Measurements from ENCODE around the gene SLC35F4. TPM values are rescaled to one million over a fixed set of nuclear protein-coding genes. Genes with fewer than 3 reads are reported as not detected.

Gene SLC35F4
- total and polyA plus RNA-seq, 2 of the 8 experiments (the other 6 are each of a cell fraction or from before 2014, with no cell fraction given) = not detected

DNA sequence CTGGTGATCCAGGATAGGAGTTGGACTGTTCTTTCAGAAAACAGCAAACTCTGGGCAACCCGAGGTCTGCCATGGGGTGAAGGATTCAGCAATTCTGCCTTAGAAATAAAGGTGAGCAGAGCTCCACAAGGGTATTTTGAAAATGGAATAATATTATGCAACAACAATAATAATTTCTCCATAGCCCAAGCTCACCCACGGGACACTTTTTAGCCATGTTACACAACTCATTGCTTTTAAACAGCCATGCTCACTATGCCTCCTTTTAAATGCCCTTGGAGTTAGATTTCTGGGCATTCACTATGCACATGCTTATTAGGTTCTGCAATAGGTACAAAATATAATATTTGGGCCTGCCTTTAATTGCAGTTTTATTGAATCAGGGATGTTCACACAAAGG, 37.2 kb downstream of the SLC35F4 start:
- Histone ChIP-seq H2AK5ac (ENCODE audit: low read depth, low read length) (no peak overlapping the region), H3K79me1 (ENCODE audit: low read depth, low read length) (no peaks in the 10 kb centered on the region), H2BK120ac (replicated peaks; ENCODE audit: low read depth, low read length) (no peak overlapping the region), H3K4me3 (ENCODE audit: extremely low read depth in 1 of 4, insufficient read depth in 2 of 4, low read depth in 3 of 4, low read length in 4 of 4) (no peak overlapping the region), H3K23ac (ENCODE audit: insufficient read length) (no peak overlapping the region), H3K9me3 (ENCODE audit: insufficient read depth in 2 of 2, low read depth in 1 of 2, low read length in 1 of 2) (no peaks in the 10 kb centered on the region), H3K4me1 (replicated peaks in 1 of 4; ENCODE audit: control insufficient read depth in 3 of 4, insufficient read depth in 4 of 4, low read length in 3 of 4) (peaks cover 0 to 5% (median 0%) of the 10 kb centered on the region in 4 experiments; a peak in 1 of 7 replicates), H3K56ac (replicated peaks; ENCODE audit: insufficient read length, low read depth, low read length) (no peak overlapping the region), H3K4ac (replicated peaks; ENCODE audit: insufficient read length, low read depth, low read length) (no peak overlapping the region), H3K23me2 (ENCODE audit: low read depth, low read length) (no peaks in the 10 kb centered on the region), H2BK12ac (ENCODE audit: low read depth, low read length) (no peak overlapping the region), H2BK5ac (ENCODE audit: low read depth, low read length) (no peak overlapping the region), H3K18ac (ENCODE audit: extremely low read depth, low read length) (no peak overlapping the region), H3K9ac (replicated peaks in 1 of 4; ENCODE audit: extremely low read depth in 1 of 4, low read depth in 3 of 4, low read length in 3 of 4) (no peak overlapping the region), H3K27ac (ENCODE audit: low read depth, low read length) (no peak overlapping the region), H2BK15ac (ENCODE audit: low read length) (no peak overlapping the region), H4K91ac (replicated peaks; ENCODE audit: insufficient read length, low read length) (no peak overlapping the region), H2BK20ac (ENCODE audit: low read length) (no peak overlapping the region), H4K5ac (ENCODE audit: insufficient read length, low read depth, low read length) (no peak overlapping the region), H3K4me2 (ENCODE audit: insufficient read depth in 1 of 2, low read depth in 2 of 2, low read length in 2 of 2) (no peak overlapping the region), H3K36me3 (ENCODE audit: control insufficient read depth in 2 of 4, insufficient read depth in 4 of 4, low read length in 3 of 4) (no peaks in the 10 kb centered on the region), H3K14ac (ENCODE audit: insufficient read length) (no peak overlapping the region), H4K20me1 (replicated peaks in 1 of 2; ENCODE audit: control insufficient read depth in 1 of 2, insufficient read depth in 2 of 2, low read length in 2 of 2) (no peaks in the 10 kb centered on the region), H2AFZ (ENCODE audit: low read length) (no peak overlapping the region), H3K27me3 (replicated peaks in 1 of 4; ENCODE audit: control insufficient read depth in 3 of 4, extremely low read depth in 1 of 4, insufficient read depth in 3 of 4, low read length in 3 of 4) (no peaks in the 10 kb centered on the region), H3K79me2 (ENCODE audit: control insufficient read depth in 1 of 2, insufficient read depth in 2 of 2, low read length in 2 of 2) (no peaks in the 10 kb centered on the region), H4K8ac (ENCODE audit: extremely low read depth, insufficient read depth, low read length) (no peak overlapping the region)
- POLR2A ChIA-PET (ENCODE audit: partially characterized antibody) = no interaction called here
- no peak for DNase-seq (ENCODE audit: low read depth in 1 of 2, low spot score in 2 of 2)
- CTCF ChIA-PET (ENCODE audit: partially characterized antibody) = interaction anchor here (0.7 to 2.5 kb wide), 7 partner anchors 9 to 136 kb away, joined by 3 to 8 read pairs (median 3); no protein-coding TSS in a partner anchor
- FAIRE-seq = no peak
- 92% methylated on average over 2 of the region's 2 CpGs; no CpG with 5 or more reads in 1 of the 2 experiments for WGBS, 2 experiments (ENCODE audit: extremely low coverage in 1 of 2, insufficient coverage in 1 of 2, insufficient read length in 1 of 2, insufficient replicate concordance in 2 of 2, low coverage in 1 of 2, low lambda C conversion rate in 2 of 2, missing lambda C conversion rate in 1 of 2)
- TF ChIP-seq CEBPB (IDR thresholded peaks at IDR 0.05; ENCODE audit: low read depth, low read length) (no peak), BCL11A (IDR thresholded peaks at IDR 0.05; ENCODE audit: low read depth in 2 of 2, low read length in 2 of 2) (no peak), YY1 (IDR thresholded peaks at IDR 0.05; ENCODE audit: low read depth, low read length) (no peak), GTF2F1 (IDR thresholded peaks at IDR 0.05; ENCODE audit: borderline replicate concordance, low read depth, low read length) (no peak), ZNF274 (IDR thresholded peaks at IDR 0.05; ENCODE audit: borderline replicate concordance, extremely low read depth, low read length) (no peak), SIX5 (IDR thresholded peaks at IDR 0.05; ENCODE audit: low read depth, low read length) (no peak), CBX5 (IDR thresholded peaks at IDR 0.05; ENCODE audit: low read depth, low read length) (no peak), GABPA (IDR thresholded peaks at IDR 0.05; ENCODE audit: borderline replicate concordance, insufficient read depth, low read length) (no peak), TAF7 (optimal IDR thresholded peaks at IDR 0.05; ENCODE audit: borderline replicate concordance, low read depth, low read length) (no peak), NANOG (IDR thresholded peaks at IDR 0.05; ENCODE audit: insufficient read depth, low read depth, low read length, poor library complexity, severe bottlenecking) (no peak), RFX5 (IDR thresholded peaks at IDR 0.05; ENCODE audit: borderline replicate concordance, low read depth, low read length) (no peak), NRF1 (IDR thresholded peaks at IDR 0.05; ENCODE audit: low read depth, low read length) (no peak), POLR2A (IDR thresholded peaks at IDR 0.05; ENCODE audit: control extremely low read depth in 1 of 2, low read depth in 2 of 2, low read length in 2 of 2) (no peak)
- TF ChIP-seq, protein P1, sequence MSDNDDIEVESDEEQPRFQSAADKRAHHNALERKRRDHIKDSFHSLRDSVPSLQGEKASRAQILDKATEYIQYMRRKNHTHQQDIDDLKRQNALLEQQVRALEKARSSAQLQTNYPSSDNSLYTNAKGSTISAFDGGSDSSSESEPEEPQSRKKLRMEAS (IDR thresholded peaks at IDR 0.05) = no peak
- TF ChIP-seq, protein P2, sequence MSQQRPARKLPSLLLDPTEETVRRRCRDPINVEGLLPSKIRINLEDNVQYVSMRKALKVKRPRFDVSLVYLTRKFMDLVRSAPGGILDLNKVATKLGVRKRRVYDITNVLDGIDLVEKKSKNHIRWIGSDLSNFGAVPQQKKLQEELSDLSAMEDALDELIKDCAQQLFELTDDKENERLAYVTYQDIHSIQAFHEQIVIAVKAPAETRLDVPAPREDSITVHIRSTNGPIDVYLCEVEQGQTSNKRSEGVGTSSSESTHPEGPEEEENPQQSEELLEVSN (IDR thresholded peaks at IDR 0.05) = no peak
